Measurements from ENCODE around the gene SMCO4. TPM values are rescaled to one million over a fixed set of nuclear protein-coding genes. Genes with fewer than 3 reads are reported as not detected.
"Not testable (repeated sequence)": the region's sequence is repeated elsewhere in the genome, so short reads cannot be mapped to it uniquely, and the experiment has no call there.

SMCO4 gene
- total and polyA plus RNA-seq, 2 experiments from 2014 or later, result 42.2 to 49.0 TPM

GRCh38 chr11:93536101-93536861 is 6.9 kb downstream of the SMCO4 start:
- Mint-ChIP-seq H3K27me3 (ENCODE audit: insufficient read depth, low read depth, poor library complexity) (peaks cover 6% of the 10 kb centered on the region), H3K4me3 (no peak overlapping the region), H3K27ac (no peak overlapping the region; the same call in 1 of the 2 replicates), H3K36me3 (ENCODE audit: low read depth) (peaks cover 4% of the 10 kb centered on the region), H3K4me1 (peaks cover 70% of the 10 kb centered on the region), H3K9me3 (peaks cover under 1% of the 10 kb centered on the region; the same call in 2 of the 3 replicates)
- Histone ChIP-seq H3K4me1 (ENCODE audit: insufficient read depth) (peaks cover 33% of the 10 kb centered on the region), H3K9me2 (ENCODE audit: insufficient read depth) (no peaks in the 10 kb centered on the region), H3K27ac (ENCODE audit: low read depth) (peak overlapping the region; percentile 57; the same call in 1 of the 2 replicates), H3K79me2 (replicated peaks; ENCODE audit: insufficient read depth) (peaks cover 92% of the 10 kb centered on the region), H3K4me3 (no peak overlapping the region), H3K4me2 (peak overlapping the region; percentile 38), H3K27me3 (ENCODE audit: insufficient read depth) (no peaks in the 10 kb centered on the region), H3F3A (replicated peaks; ENCODE audit: low read depth) (no peaks in the 10 kb centered on the region), H4K20me1 (replicated peaks; ENCODE audit: insufficient read depth) (peaks cover 6% of the 10 kb centered on the region), H3K36me3 (ENCODE audit: insufficient read depth) (no peaks in the 10 kb centered on the region), H2AFZ (no peak overlapping the region)
- no peak for DNase-seq (ENCODE audit: low spot score)
- TF ChIP-seq CREB1 (CRISPR knock-in tag; IDR thresholded peaks at IDR 0.05; ENCODE audit: low read depth), result no peak
- no peak for TF ChIP-seq EZH2 (IDR thresholded peaks at IDR 0.05; ENCODE audit: low read depth, unreplicated experiment)
- TF ChIP-seq CTCF (conservative IDR thresholded peaks at IDR 0.05; ENCODE audit: low read depth in 2 of 2), result no peak
- TF ChIP-seq POLR2AphosphoS5 (IDR thresholded peaks at IDR 0.05; ENCODE audit: low read depth), result no peak
- no peak for TF ChIP-seq EZH2phosphoT487 (IDR thresholded peaks at IDR 0.05; ENCODE audit: unreplicated experiment)
- no peak; the same call in 2 of the 3 replicates for ATAC-seq

- H3K79me2 ChIP-seq (replicated peaks; ENCODE audit: insufficient read depth), result peaks cover 92% of the 10 kb centered on the region
- not testable (repeated sequence) for H3K27me3 Mint-ChIP-seq (ENCODE audit: insufficient read depth, low read depth, poor library complexity); H3F3A ChIP-seq (replicated peaks; ENCODE audit: low read depth); H2AFZ ChIP-seq; H3K36me3 ChIP-seq (ENCODE audit: insufficient read depth); H3K4me3 ChIP-seq; DNase-seq (ENCODE audit: low spot score); H3K4me3 Mint-ChIP-seq; H3K9me3 Mint-ChIP-seq; ATAC-seq; H3K27ac Mint-ChIP-seq; H3K9me2 ChIP-seq (ENCODE audit: insufficient read depth); H3K4me2 ChIP-seq; H3K27ac ChIP-seq (ENCODE audit: low read depth); H4K20me1 ChIP-seq (replicated peaks; ENCODE audit: insufficient read depth); H3K27me3 ChIP-seq (ENCODE audit: insufficient read depth)
- peaks cover 11% of the 10 kb centered on the region for H3K36me3 Mint-ChIP-seq (ENCODE audit: low read depth)
- H3K4me1 ChIP-seq (ENCODE audit: insufficient read depth), result peaks cover 33% of the 10 kb centered on the region
- peaks cover 71% of the 10 kb centered on the region for H3K4me1 Mint-ChIP-seq
These were observed 7.6 kb downstream of the SMCO4 start for GRCh38 chr11:93535578-93535977.

GRCh38 chr11:93532806-93533205 is 10.4 kb downstream of the SMCO4 start:
- Histone ChIP-seq H3K4me3 (no peak overlapping the region), H3K36me3 (ENCODE audit: insufficient read depth) (no peaks in the 10 kb centered on the region), H3K4me1 (ENCODE audit: insufficient read depth) (peaks cover 33% of the 10 kb centered on the region), H3F3A (replicated peaks; ENCODE audit: low read depth) (no peaks in the 10 kb centered on the region), H3K9me2 (ENCODE audit: insufficient read depth) (0 out of 2 replicates have a peak, but pooled peaks cover 2% of the 10 kb centered on the region), H3K27me3 (ENCODE audit: insufficient read depth) (no peaks in the 10 kb centered on the region), H3K79me2 (replicated peaks; ENCODE audit: insufficient read depth) (peaks cover 85% of the 10 kb centered on the region), H2AFZ (no peak overlapping the region), H4K20me1 (replicated peaks; ENCODE audit: insufficient read depth) (peaks cover 7% of the 10 kb centered on the region), H3K27ac (ENCODE audit: low read depth) (no peak overlapping the region), H3K4me2 (no peak overlapping the region)
- Mint-ChIP-seq H3K27ac (peak overlapping the region; percentile 24; the same call in 1 of the 2 replicates), H3K36me3 (ENCODE audit: low read depth) (peaks cover 13% of the 10 kb centered on the region), H3K4me3 (no peak overlapping the region), H3K27me3 (ENCODE audit: insufficient read depth, low read depth, poor library complexity) (peaks cover 10% of the 10 kb centered on the region), H3K9me3 (peaks cover 2% of the 10 kb centered on the region), H3K4me1 (peaks cover 75% of the 10 kb centered on the region)
- no peak for ATAC-seq
- no peak for DNase-seq (ENCODE audit: low spot score)
- TF ChIP-seq REST (IDR thresholded peaks at IDR 0.05; ENCODE audit: unreplicated experiment), result no peak
- TF ChIP-seq STAT1 (IDR thresholded peaks at IDR 0.05; ENCODE audit: unreplicated experiment), result no peak

All from GM23338 (cell line).